ENCODE data around the gene DENND1A. TPM values are rescaled to one million over a fixed set of nuclear protein-coding genes. Genes with fewer than 3 reads are reported as not detected.

Gene DENND1A
- total RNA-seq, 1 donor from 2014 or later, result 19.9 TPM

GRCh38 chr9:123394291-123395235 is 535.4 kb downstream of the DENND1A start:
- no peak for DNase-seq (ENCODE audit: extremely low spot score, unreplicated experiment)
- H3K4me3 Mint-ChIP-seq, result no peak overlapping the region
- H3K4me1 Mint-ChIP-seq (ENCODE audit: unreplicated experiment), result peaks cover 15% of the 10 kb centered on the region
- H3K36me3 Mint-ChIP-seq, result no peaks in the 10 kb centered on the region
- peak overlapping the region; percentile 26 for H3K27ac Mint-ChIP-seq
- H3K27me3 Mint-ChIP-seq, result no peaks in the 10 kb centered on the region
- TF ChIP-seq CTCF (conservative IDR thresholded peaks at IDR 0.05), result no peak
- no peaks in the 10 kb centered on the region for H3K9me3 Mint-ChIP-seq

GRCh38 chr9:123392802-123393201 is 537.1 kb downstream of the DENND1A start:
- no peak for TF ChIP-seq CTCF (conservative IDR thresholded peaks at IDR 0.05)
- no peak for DNase-seq (ENCODE audit: extremely low spot score, unreplicated experiment)
- H3K4me1 Mint-ChIP-seq (ENCODE audit: unreplicated experiment), result peaks cover 15% of the 10 kb centered on the region
- H3K27me3 Mint-ChIP-seq, result no peaks in the 10 kb centered on the region
- H3K36me3 Mint-ChIP-seq, result no peaks in the 10 kb centered on the region
- H3K4me3 Mint-ChIP-seq, result no peak overlapping the region
- no peak overlapping the region for H3K27ac Mint-ChIP-seq
- no peaks in the 10 kb centered on the region for H3K9me3 Mint-ChIP-seq

GRCh38 chr9:123391946-123392345 is 538.0 kb downstream of the DENND1A start:
- H3K36me3 Mint-ChIP-seq, result no peaks in the 10 kb centered on the region
- no peaks in the 10 kb centered on the region for H3K9me3 Mint-ChIP-seq
- DNase-seq (ENCODE audit: extremely low spot score, unreplicated experiment), result no peak
- no peaks in the 10 kb centered on the region for H3K27me3 Mint-ChIP-seq
- TF ChIP-seq CTCF (conservative IDR thresholded peaks at IDR 0.05), result no peak
- no peak overlapping the region for H3K27ac Mint-ChIP-seq
- peaks cover 15% of the 10 kb centered on the region for H3K4me1 Mint-ChIP-seq (ENCODE audit: unreplicated experiment)
- no peak overlapping the region for H3K4me3 Mint-ChIP-seq

GRCh38 chr9:123391233-123391632 is 538.7 kb downstream of the DENND1A start:
- H3K4me1 Mint-ChIP-seq (ENCODE audit: unreplicated experiment), result peaks cover 15% of the 10 kb centered on the region
- no peak for TF ChIP-seq CTCF (conservative IDR thresholded peaks at IDR 0.05)
- H3K9me3 Mint-ChIP-seq, result no peaks in the 10 kb centered on the region
- DNase-seq (ENCODE audit: extremely low spot score, unreplicated experiment), result no peak
- no peak overlapping the region for H3K27ac Mint-ChIP-seq
- H3K36me3 Mint-ChIP-seq, result no peaks in the 10 kb centered on the region
- H3K27me3 Mint-ChIP-seq, result no peaks in the 10 kb centered on the region
- H3K4me3 Mint-ChIP-seq, result no peak overlapping the region

- Mint-ChIP-seq H3K27ac (no peak overlapping the region), H3K4me1 (ENCODE audit: unreplicated experiment) (peaks cover 11% of the 10 kb centered on the region)
These were observed 539.4 kb downstream of the DENND1A start for GRCh38 chr9:123390337-123391135.

More at GRCh38 chr9:123390337-123391135, 539.4 kb downstream of the DENND1A start:
- H3K27me3 Mint-ChIP-seq, result no peaks in the 10 kb centered on the region
- TF ChIP-seq CTCF (conservative IDR thresholded peaks at IDR 0.05), result no peak
- no peak for DNase-seq (ENCODE audit: extremely low spot score, unreplicated experiment)
- no peaks in the 10 kb centered on the region for H3K36me3 Mint-ChIP-seq
- H3K9me3 Mint-ChIP-seq, result no peaks in the 10 kb centered on the region
- no peak overlapping the region for H3K4me3 Mint-ChIP-seq
